ENCODE measurements around the gene THAP4. TPM values are rescaled to one million over a fixed set of nuclear protein-coding genes. Genes with fewer than 3 reads are reported as not detected.

Gene THAP4
- total and polyA plus RNA-seq, 4 donors: 18.5 to 48.4 (median 45.5) TPM

DNA sequence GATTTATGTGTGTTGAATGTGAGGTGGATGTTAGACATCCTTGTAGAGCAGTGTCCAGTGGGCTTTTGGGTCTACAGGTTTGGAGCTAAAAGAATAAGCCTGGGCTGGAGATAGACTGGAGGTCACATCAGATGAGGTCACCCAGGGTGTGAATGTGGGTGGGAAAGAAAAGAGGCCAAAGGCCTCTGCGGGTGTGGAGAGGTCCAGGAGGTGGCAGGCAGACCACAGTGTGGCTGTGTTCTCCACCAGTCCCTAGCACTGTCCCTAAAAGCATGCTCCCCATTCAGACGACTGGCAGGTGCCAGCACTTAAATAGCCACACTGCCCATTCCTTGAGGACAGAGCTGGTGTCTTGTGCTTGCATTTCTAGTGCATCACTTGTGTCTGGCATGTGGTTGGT, 4.7 kb upstream of the THAP4 start:
- H3K27ac ChIP-seq (ENCODE audit: low read depth, low read length): no peak overlapping the region
- no peaks in the 10 kb centered on the region for H3K27me3 ChIP-seq (ENCODE audit: control insufficient read depth, insufficient read depth, low read length)
- no CpG with 5 or more reads among the region's 2 CpGs for WGBS (ENCODE audit: insufficient coverage)
- H3K9me3 ChIP-seq (ENCODE audit: control insufficient read depth, insufficient read depth, low read length): no peaks in the 10 kb centered on the region
- no peak overlapping the region for H3K4me3 ChIP-seq (ENCODE audit: low read depth, low read length)
- DNase-seq (ENCODE audit: low read depth in 4 of 6, low spot score in 6 of 6): no peak
- H3K36me3 ChIP-seq (ENCODE audit: control insufficient read depth, insufficient read depth, low read length): peaks cover 22% of the 10 kb centered on the region
- H3K4me1 ChIP-seq (ENCODE audit: control insufficient read depth, insufficient read depth, low read length): peaks cover 16% of the 10 kb centered on the region

GRCh38 chr2:241640165-241640795, 3.3 kb upstream of the THAP4 start:
- Histone ChIP-seq H3K36me3 (ENCODE audit: control insufficient read depth, insufficient read depth, low read length) (peaks cover 16% of the 10 kb centered on the region), H3K4me1 (ENCODE audit: control insufficient read depth, insufficient read depth, low read length) (peaks cover 23% of the 10 kb centered on the region), H3K9me3 (ENCODE audit: control insufficient read depth, insufficient read depth, low read length) (no peaks in the 10 kb centered on the region), H3K27me3 (ENCODE audit: control insufficient read depth, insufficient read depth, low read length) (no peaks in the 10 kb centered on the region), H3K4me3 (ENCODE audit: low read depth, low read length) (no peak overlapping the region), H3K27ac (ENCODE audit: low read depth, low read length) (no peak overlapping the region)
- no peak for DNase-seq (ENCODE audit: low read depth in 4 of 6, low spot score in 6 of 6)
- WGBS (ENCODE audit: insufficient coverage): 94% methylated on average over 7 of the region's 8 CpGs

DNA sequence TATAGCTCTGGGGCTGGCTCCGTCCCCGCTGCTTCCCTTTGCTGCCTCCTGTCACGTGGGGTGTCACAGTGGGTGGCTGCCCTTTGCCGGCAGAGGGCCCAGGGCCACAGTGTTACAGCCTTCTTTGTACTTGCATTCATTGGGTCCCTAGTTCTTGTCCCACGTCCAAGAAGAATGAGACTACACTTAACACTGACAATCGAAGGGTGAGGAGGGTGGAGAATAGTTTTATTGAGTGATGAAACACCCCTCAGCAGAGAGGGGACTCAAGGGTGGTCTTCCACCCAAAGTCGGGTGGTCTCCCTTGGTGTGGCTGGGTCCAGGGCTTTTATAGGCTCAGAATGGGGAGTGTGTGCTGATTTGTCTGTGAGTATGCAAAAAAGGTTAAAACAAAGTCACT, 2.4 kb upstream of the THAP4 start:
- H3K36me3 ChIP-seq (ENCODE audit: control insufficient read depth, insufficient read depth, low read length): peaks cover 19% of the 10 kb centered on the region
- DNase-seq (ENCODE audit: low read depth in 4 of 6, low spot score in 6 of 6): no peak
- 95% methylated on average over 3 of the region's 7 CpGs for WGBS (ENCODE audit: insufficient coverage)
- H3K4me1 ChIP-seq (ENCODE audit: control insufficient read depth, insufficient read depth, low read length): peaks cover 27% of the 10 kb centered on the region
- H3K27me3 ChIP-seq (ENCODE audit: control insufficient read depth, insufficient read depth, low read length): no peaks in the 10 kb centered on the region
- H3K9me3 ChIP-seq (ENCODE audit: control insufficient read depth, insufficient read depth, low read length): no peaks in the 10 kb centered on the region
- no peak overlapping the region for H3K27ac ChIP-seq (ENCODE audit: low read depth, low read length)
- no peak overlapping the region for H3K4me3 ChIP-seq (ENCODE audit: low read depth, low read length)

DNA sequence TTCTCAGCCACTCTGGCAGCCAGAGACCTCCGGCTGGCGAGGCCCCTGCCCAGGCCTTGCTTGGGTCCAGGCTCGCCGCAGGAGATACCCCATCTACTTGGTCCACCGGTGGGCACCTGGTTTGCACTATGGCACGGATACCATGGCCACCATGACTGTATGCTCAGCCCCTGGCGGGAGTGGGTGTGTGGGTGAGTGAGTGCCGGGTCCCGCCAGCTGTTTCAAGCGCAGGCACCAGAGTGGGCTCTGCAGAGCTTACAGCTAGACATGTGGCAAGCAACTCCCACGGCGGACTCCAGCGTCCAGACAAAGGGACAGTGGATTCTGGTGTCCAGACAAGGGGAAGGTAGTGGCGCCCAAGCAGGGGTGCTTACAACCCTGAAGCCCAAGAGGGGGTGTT, 2.0 kb upstream of the THAP4 start:
- peaks cover 22% of the 10 kb centered on the region for H3K36me3 ChIP-seq (ENCODE audit: control insufficient read depth, insufficient read depth, low read length)
- 95% methylated on average over 14 of the region's 14 CpGs for WGBS (ENCODE audit: insufficient coverage)
- no peaks in the 10 kb centered on the region for H3K27me3 ChIP-seq (ENCODE audit: control insufficient read depth, insufficient read depth, low read length)
- no peak overlapping the region for H3K27ac ChIP-seq (ENCODE audit: low read depth, low read length)
- DNase-seq (ENCODE audit: low read depth in 4 of 6, low spot score in 6 of 6): no peak
- H3K9me3 ChIP-seq (ENCODE audit: control insufficient read depth, insufficient read depth, low read length): no peaks in the 10 kb centered on the region
- peaks cover 27% of the 10 kb centered on the region for H3K4me1 ChIP-seq (ENCODE audit: control insufficient read depth, insufficient read depth, low read length)
- H3K4me3 ChIP-seq (ENCODE audit: low read depth, low read length): no peak overlapping the region

DNA sequence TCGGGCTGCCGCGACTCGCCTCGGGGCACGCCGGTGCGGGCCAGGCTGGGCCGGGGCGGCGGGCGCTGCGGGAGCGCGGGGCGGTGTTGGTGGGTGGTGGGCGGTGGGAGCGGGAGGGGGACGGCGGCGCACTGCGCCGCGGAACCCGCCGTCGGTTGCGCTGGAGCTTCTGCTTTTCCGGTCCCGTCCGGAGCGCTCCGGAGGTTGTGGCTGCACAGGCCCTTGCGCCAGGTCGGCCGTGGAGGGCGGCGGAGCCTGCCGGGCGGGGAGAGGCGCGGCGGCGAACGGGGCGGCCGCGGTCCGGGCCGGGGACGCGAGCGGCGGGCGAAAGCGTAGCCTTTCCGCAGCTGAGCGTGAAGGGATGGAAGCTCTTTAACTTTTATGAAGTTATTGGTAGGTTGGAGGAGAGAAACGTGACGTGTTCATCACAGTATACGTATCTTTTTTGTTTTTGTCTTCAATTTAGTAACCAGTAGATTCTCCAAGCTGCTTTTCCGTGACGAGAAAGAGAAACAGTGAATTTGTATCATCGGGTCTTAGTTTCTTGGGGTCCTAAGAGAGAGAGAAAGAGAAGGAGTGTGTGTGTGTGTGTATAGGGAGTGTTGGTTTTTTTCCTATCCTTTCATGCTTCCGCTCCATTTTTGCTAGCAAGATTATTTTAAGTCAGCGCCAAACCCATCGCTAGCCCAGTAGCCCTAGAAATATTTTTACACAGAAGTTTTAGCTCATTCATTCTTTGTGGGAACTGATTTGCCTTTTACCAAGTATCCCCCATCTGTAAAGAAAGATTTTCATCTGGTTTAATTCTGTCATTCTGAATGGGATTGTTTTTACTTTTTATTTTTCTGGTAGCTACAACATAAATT, 1.1 kb upstream of the THAP4 start:
- peak overlapping the region; percentile 78 for H3K4me3 ChIP-seq (ENCODE audit: low read depth, low read length)
- H3K27ac ChIP-seq (ENCODE audit: low read depth, low read length): peak overlapping the region; percentile 98
- H3K36me3 ChIP-seq (ENCODE audit: control insufficient read depth, insufficient read depth, low read length): peaks cover 27% of the 10 kb centered on the region
- H3K4me1 ChIP-seq (ENCODE audit: control insufficient read depth, insufficient read depth, low read length): peaks cover 27% of the 10 kb centered on the region
- under 1% methylated on average over 58 of the region's 67 CpGs for WGBS (ENCODE audit: insufficient coverage)
- no peaks in the 10 kb centered on the region for H3K9me3 ChIP-seq (ENCODE audit: control insufficient read depth, insufficient read depth, low read length)
- no peak for DNase-seq (ENCODE audit: low read depth in 4 of 6, low spot score in 6 of 6)
- H3K27me3 ChIP-seq (ENCODE audit: control insufficient read depth, insufficient read depth, low read length): no peaks in the 10 kb centered on the region

DNA sequence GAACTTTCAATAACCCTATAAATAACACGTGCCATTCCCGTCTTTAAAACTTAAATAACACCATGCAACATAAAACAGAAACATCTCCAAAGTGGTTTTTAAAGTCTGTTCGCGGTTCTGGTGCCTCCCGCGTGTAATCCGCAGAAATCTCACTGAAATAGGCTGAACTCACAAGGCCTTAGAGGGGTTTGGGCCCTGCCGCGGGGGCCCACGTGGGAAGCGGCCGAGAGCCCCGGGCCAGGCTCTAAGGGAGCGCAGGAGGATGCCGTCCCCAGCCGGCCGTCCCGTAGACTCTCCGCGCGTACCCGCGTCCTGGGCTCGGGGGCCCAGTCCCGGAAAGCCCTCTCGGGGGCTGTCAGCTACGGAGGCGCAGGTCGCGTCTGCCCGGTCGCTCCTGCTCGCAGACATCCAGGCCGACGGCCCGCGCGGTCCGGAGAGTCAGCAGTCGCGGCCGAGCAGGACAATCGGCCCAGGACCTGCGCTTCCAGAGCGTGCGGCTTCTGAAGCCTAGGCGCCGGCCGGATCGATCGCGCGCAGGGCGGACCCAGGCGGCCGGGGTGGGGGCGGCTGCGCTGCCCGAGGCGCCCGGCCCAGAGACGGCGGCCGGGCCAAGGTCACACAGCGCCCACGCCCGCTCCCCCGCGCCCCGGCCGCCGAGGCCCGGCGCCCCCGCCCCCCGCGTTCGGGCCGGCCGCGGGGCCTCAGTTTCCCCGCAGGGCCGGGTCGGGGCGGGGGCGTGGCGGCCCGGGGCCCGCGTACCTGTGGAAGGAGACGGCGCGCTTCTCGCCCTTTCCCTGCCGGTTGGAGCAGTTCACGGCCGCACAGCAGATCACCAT, 558 bp downstream of the THAP4 start:
- Histone ChIP-seq H3K4me3 (ENCODE audit: low read depth, low read length) (peak overlapping the region; percentile 68), H3K36me3 (ENCODE audit: control insufficient read depth, insufficient read depth, low read length) (peaks cover 41% of the 10 kb centered on the region), H3K9me3 (ENCODE audit: control insufficient read depth, insufficient read depth, low read length) (no peaks in the 10 kb centered on the region), H3K27ac (ENCODE audit: low read depth, low read length) (peak overlapping the region; percentile 61), H3K4me1 (ENCODE audit: control insufficient read depth, insufficient read depth, low read length) (peaks cover 27% of the 10 kb centered on the region), H3K27me3 (ENCODE audit: control insufficient read depth, insufficient read depth, low read length) (no peaks in the 10 kb centered on the region)
- WGBS (ENCODE audit: insufficient coverage): under 1% methylated on average over 96 of the region's 97 CpGs
- DNase-seq (ENCODE audit: low read depth in 4 of 6, low spot score in 6 of 6): peak in 2 of 6 donors; percentile 27 to 49

DNA sequence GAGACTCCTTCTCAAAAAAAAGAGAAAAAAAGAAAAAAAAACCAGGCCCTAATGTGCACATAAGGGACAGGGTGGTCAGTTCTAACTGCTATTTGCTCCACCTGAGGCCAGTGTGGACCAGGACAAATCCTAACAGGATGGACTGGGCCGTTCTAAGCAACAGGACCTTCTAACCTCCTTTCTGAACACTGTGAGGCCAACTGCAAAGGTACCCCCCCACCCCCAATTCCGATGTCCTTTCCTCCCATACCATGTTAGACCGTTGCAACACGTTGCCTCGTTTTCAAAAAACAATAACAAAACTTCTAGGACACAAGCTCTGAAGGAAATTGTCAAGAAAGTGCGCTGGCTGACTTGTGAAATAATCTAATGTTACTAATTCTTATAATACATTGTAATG, 1.2 kb downstream of the THAP4 start:
- Histone ChIP-seq H3K27ac (ENCODE audit: low read depth, low read length) (no peak overlapping the region), H3K27me3 (ENCODE audit: control insufficient read depth, insufficient read depth, low read length) (no peaks in the 10 kb centered on the region), H3K9me3 (ENCODE audit: control insufficient read depth, insufficient read depth, low read length) (no peaks in the 10 kb centered on the region), H3K4me1 (ENCODE audit: control insufficient read depth, insufficient read depth, low read length) (peaks cover 25% of the 10 kb centered on the region), H3K36me3 (ENCODE audit: control insufficient read depth, insufficient read depth, low read length) (peaks cover 42% of the 10 kb centered on the region), H3K4me3 (ENCODE audit: low read depth, low read length) (peak overlapping the region; percentile 68)
- 21% methylated on average over 4 of the region's 6 CpGs for whole genome bisulfite sequencing (ENCODE audit: insufficient coverage)
- DNase-seq (ENCODE audit: low read depth in 4 of 6, low spot score in 6 of 6): no peak

- H3K27me3 ChIP-seq (ENCODE audit: control insufficient read depth, insufficient read depth, low read length): no peaks in the 10 kb centered on the region
- H3K27ac ChIP-seq (ENCODE audit: low read depth, low read length): no peak overlapping the region
- no peaks in the 10 kb centered on the region for H3K9me3 ChIP-seq (ENCODE audit: control insufficient read depth, insufficient read depth, low read length)
- H3K36me3 ChIP-seq (ENCODE audit: control insufficient read depth, insufficient read depth, low read length): peaks cover 41% of the 10 kb centered on the region
- 90% methylated on average over 14 of the region's 17 CpGs for WGBS (ENCODE audit: insufficient coverage)
- no peak overlapping the region for H3K4me3 ChIP-seq (ENCODE audit: low read depth, low read length)
- DNase-seq (ENCODE audit: low read depth in 4 of 6, low spot score in 6 of 6): no peak
- H3K4me1 ChIP-seq (ENCODE audit: control insufficient read depth, insufficient read depth, low read length): peaks cover 17% of the 10 kb centered on the region
These were observed 3.4 kb downstream of the THAP4 start for GRCh38 chr2:241633561-241633960.

- H3K36me3 ChIP-seq (ENCODE audit: control insufficient read depth, insufficient read depth, low read length): peaks cover 49% of the 10 kb centered on the region
- no peaks in the 10 kb centered on the region for H3K9me3 ChIP-seq (ENCODE audit: control insufficient read depth, insufficient read depth, low read length)
- no peak overlapping the region for H3K4me3 ChIP-seq (ENCODE audit: low read depth, low read length)
- no peak overlapping the region for H3K27ac ChIP-seq (ENCODE audit: low read depth, low read length)
- DNase-seq (ENCODE audit: low read depth in 4 of 6, low spot score in 6 of 6): no peak
- no peaks in the 10 kb centered on the region for H3K27me3 ChIP-seq (ENCODE audit: control insufficient read depth, insufficient read depth, low read length)
- peaks cover 17% of the 10 kb centered on the region for H3K4me1 ChIP-seq (ENCODE audit: control insufficient read depth, insufficient read depth, low read length)
- WGBS (ENCODE audit: insufficient coverage): 97% methylated on average over 38 of the region's 39 CpGs
These were observed 4.3 kb downstream of the THAP4 start for GRCh38 chr2:241632478-241633325.

Data from spinal cord (tissue), 10 donors.